NCI-H2171 treated with DMSO at 0.1 percent for 48 hours (cell line): Measurements from ENCODE around the gene LGR5.
"Not testable (repeated sequence)": the region's sequence is repeated elsewhere in the genome, so short reads cannot be mapped to it uniquely, and the experiment has no call there.

Experiments used
- DNase-seq: peaks from one replicate; lab custom pipeline; 2025; lab: John Stamatoyannopoulos, UW

LGR5 gene

DNA sequence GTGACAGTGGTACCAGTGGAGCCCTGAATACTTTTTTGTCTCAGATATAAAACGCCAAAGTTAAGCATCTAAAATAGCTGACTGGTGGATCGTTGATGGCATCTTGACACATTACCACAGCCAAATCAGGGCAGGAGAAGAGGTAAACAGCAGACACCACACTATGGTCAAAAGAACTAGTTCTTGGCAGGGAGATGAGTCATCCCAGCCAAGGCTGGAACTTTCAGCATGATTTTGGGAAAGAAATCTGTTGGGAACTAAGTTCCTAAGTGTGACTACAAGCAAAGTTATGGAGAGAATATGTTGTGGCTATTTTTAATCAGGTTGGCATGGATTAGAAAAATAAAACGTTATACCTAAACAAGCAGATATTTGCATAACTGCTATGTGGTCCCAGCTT is 36.9 kb downstream of the LGR5 start:
- no peak for DNase-seq

- DNase-seq, result no peak
These were observed 38.0 kb downstream of the LGR5 start for GRCh38 chr12:71477609-71478008.

- no peak for DNase-seq
These were observed 38.7 kb downstream of the LGR5 start for GRCh38 chr12:71478270-71478669.

DNA sequence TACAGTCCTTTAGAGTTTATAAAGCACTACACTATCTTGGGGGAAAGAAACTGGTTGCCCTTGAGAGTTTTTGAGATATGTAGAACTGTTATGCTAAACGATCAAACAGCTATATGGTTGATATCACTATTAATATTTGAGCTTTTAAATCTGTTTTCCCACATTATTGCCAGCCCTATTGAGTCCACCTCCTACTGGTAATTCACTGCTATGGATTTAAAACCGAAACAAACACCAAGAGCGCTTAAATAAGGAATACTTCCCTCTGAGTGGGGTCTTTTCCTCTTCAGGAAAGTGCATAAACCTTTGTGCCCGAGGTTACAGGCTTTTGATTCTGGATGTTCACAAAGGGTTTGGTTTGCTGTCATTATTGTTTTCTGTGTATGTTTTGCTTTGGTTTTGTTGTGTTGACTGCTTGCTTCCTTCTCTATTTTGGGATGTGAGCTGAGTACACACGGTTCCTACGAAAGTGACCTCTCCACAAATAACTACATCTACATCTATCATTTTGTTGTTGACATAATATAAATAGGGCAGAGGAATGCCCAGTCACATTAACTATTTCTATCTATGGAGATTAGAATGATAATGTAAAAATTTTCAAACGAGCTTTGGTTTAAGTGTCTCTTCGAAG is 44.8 kb downstream of the LGR5 start:
- DNase-seq, result no peak

DNA sequence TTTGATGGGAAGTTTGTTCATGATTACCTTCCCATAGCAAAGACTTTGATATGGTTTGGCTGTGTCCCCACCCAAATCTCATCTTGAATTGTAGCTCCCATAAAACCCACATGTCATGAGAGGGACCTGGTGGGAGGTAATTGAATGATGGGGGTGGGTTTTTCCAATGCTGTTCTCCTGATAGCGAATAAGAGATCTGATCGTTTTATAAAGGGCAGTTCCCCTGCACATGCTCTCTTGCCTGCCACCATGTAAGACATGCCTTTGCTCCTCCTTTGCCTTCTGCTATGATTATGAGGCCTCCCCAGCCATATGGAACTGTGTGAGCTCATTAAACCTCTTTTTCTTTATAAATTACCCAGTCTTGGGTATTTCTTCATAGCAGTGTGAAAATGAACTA is 51.2 kb downstream of the LGR5 start:
- DNase-seq, result not testable (repeated sequence)

- DNase-seq, result no peak
These were observed 53.0 kb downstream of the LGR5 start for GRCh38 chr12:71492604-71493003.

GRCh38 chr12:71499834-71500233 is 60.2 kb downstream of the LGR5 start:
- no peak for DNase-seq

- DNase-seq, result peak; percentile 89
These were observed 64.2 kb downstream of the LGR5 start for GRCh38 chr12:71503579-71504391.

DNA sequence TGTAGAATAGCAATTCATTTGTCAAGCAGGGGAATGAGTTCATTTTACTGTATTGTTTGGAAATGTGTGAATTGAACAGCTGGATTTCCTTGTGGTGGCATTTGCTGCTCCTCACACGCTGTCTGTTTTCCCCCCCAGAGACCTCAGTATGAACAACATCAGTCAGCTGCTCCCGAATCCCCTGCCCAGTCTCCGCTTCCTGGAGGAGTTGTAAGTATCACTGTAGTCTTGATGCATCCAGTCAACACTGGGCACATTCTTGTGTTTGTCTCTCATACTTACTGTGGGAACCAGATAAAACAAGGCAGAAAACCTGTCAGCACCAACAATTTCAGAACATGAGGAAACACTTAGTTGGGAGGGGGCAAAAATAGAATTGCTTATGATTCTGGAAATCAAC is 64.9 kb downstream of the LGR5 start:
- DNase-seq, result peak; percentile 84

- DNase-seq, result no peak
These were observed 70.1 kb downstream of the LGR5 start for GRCh38 chr12:71509705-71510104.

GRCh38 chr12:71517145-71517846 is 77.7 kb downstream of the LGR5 start:
- no peak for DNase-seq

DNA sequence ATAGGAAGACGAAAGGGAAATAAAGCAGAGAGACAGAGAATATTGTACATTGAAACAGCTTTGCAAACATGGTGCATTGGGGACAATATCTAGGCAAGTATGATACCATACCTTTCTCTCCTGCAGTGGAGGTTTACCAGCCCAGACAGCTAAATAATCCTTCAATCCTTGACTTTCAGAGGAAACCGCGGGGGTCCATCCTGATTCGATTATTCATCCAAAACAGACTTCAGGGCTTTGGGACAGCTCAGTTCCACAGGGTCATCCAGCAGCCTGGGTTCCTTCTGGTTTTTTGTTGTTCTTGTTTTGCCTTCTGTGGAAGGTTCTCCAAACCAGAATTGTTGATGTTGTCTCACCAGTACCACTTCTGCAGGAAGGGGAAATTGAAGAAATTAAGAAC is 81.5 kb downstream of the LGR5 start:
- DNase-seq, result no peak

GRCh38 chr12:71524626-71525025 is 85.0 kb downstream of the LGR5 start:
- no peak for DNase-seq

DNA sequence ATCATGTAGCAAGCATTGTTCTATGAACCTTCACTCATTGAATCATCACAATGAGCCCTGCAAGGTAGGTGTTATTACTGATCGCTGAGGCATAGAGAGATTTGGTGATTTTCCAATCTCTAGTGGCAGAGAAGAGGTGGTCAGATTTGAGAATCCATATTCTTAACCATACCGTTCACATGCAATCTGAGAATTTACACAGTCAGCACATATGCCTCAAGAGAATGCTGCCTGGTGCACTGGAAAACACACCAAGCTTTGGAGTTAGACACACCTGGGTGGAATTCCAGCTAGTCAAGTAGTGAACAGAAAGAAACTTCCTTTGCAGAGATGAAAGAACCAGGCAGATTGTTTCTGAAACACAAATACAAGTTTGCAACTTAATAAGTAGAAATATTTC is 94.1 kb downstream of the LGR5 start:
- DNase-seq, result no peak

GRCh38 chr12:71536279-71536938 is 96.8 kb downstream of the LGR5 start:
- no peak for DNase-seq

DNA sequence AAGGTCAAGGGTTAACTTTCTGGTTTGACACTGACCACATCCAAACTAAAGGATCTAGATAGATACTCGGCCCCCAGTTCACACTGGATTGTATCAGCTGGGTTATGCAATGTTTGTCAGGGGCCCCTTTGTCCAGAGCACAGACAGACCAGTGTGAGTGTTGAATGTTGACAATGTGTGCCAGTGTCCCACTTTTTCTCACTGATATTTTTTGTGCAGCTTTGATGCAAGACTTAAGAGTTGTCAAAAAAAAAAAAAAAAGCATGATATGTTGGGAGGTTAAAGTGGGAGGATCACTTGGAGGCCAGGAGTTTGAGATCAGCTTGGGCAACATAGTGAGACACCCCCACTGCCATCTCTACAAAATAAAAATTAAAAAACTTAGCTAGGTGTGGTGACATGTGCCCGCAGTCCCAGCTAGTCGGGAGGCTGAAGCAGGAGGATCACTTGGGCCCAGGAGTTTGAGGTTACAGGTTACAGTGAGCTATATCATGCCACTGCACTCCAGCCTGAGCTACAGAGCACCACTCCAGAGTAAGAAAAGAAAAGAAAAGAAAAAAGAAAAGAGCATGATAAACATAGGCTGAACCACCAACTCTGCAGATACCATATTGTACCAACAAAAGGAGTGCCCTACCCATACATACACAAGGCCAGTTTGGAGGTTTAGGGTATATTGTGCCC is 97.5 kb downstream of the LGR5 start:
- no peak for DNase-seq

DNA sequence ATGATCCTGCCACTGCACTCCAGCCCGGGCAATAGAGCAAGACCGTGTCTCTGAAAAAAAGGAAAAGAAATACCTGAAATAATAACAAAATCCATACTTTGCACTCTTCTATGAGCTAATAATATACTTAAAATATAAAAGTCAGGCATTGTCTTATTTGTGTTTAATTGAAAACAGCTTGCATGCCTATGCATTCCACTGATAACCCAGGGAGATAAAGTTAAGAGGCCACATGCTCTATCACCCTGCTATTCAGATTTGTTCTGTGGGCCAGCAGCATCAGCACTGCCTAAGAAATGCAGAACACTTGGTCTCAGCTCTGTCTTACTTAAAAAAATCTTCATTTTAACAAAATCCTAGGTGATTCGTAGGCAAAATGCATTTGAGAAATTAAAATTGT is 99.2 kb downstream of the LGR5 start:
- DNase-seq, result no peak

DNA sequence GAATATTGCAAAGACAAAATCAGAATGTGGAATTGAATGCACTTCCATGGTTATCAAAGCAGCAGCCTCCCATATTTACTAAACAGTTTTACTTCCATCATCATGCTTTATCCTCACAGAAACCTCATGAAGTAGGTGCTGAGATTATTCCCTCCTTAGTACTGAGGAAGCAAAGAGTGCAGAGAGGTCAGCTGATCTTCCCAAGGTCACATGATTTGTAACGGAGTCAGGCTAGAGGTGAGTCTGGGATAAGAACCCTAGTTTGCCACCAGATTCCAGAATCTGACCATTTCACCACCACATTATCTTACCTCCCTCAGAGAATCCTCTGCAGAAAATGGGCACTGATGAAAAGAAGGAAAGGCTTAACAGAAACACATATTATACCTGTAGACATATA is 102.0 kb downstream of the LGR5 start:
- DNase-seq, result peak; percentile 13

- DNase-seq, result no peak
These were observed 106.8 kb downstream of the LGR5 start for GRCh38 chr12:71546322-71546861.

DNA sequence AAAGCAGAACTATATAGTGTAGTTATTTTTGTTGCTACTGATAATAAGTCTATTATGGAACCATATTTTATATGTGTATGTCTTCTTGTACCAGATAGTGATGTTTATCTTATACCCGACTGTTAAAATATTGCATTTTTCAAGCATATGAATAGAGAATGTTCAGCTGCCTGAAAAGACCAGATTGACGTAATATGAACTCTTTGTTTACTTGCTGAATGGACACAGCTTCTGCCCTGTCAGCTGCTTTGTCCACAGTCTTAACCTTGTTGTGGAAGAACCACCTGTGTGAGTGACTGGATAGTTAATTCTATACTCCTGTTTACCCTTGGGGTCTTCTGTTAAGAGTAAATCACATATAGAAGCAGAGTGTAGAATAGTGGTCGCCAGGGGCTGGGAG is 109.3 kb downstream of the LGR5 start:
- DNase-seq, result peak; percentile 42

- DNase-seq, result peak; percentile 26
These were observed 111.9 kb downstream of the LGR5 start for GRCh38 chr12:71551529-71551928.
